ENCODE data around the gene P3H4.

GRCh38 chr17:41784207-41784744, 27.5 kb downstream of the P3H4 start:
- TF ChIP-seq CTCF (IDR thresholded peaks at IDR 0.05) (no peak), POLR2A (IDR thresholded peaks at IDR 0.05; ENCODE audit: low read depth) (no peak), POLR2AphosphoS5 (IDR thresholded peaks at IDR 0.05) (no peak), EP300 (IDR thresholded peaks at IDR 0.05) (no peak)

Data from esophagus muscularis mucosa (tissue), 4 donors.